ENCODE data around the gene MORF4L1.

DNA sequence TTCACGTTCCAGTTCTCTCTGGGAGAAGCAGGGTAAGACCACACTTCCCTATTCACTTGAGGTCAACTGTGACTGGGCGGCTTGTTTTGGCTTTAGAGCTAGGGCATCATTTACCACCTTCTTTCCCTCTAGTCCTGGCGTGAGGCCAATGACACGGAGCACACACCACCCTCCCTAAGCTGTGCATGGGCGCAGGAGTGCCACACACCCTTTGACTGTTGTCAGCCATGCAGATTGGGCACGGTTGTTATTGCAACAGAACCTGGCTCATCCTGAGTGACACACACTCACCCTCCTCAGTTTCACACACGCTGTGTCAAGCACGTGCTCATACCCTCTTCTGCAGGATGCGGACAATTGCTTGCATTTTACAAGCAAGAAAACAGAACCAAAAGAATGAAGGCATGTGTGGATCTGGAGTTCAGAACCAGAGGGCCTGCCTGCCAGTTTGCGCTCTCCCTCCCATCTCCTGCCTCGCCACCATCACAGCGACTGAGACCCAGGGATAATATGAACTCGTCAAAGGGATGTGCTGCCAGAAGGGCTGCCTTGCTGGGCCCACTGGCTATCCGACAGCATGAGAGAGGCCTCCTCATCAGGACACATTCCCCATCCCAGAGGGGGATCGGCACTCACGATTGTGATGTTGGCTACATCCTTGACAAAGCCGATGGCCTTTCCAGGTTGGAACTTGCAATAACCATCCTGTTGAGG, 54.5 kb downstream of the MORF4L1 start:
- TF ChIP-seq EP300 (IDR thresholded peaks at IDR 0.05) (no peak), CTCF (IDR thresholded peaks at IDR 0.05) (no peak), POLR2A (IDR thresholded peaks at IDR 0.05; ENCODE audit: low read depth) (no peak)
